IPS DF 6.9 (cell line): ENCODE measurements around the gene MLLT1.

Experiments
- DNase-seq: peaks from one replicate; pipeline ENCODE4 v3.0.0-alpha.2; 2013; ENCODE audit warnings: low read depth, low spot score
- H3K27ac ChIP-seq: one replicate; pipeline ENCODE4 v1.5.1; 2013; ENCODE audit warnings: low read length, control low read depth
- H3K27me3 ChIP-seq: 2 replicates; pipeline ENCODE4 v1.6.1; 2013; ENCODE audit warnings: mild to moderate bottlenecking, low read length; ENCODE audit not compliant: control insufficient read depth, insufficient read depth
- H3K36me3 ChIP-seq: 2 replicates; pipeline ENCODE4 v1.6.1; 2013; ENCODE audit warnings: low read length; ENCODE audit not compliant: control insufficient read depth, insufficient read depth
- H3K4me1 ChIP-seq: 2 replicates; pipeline ENCODE4 v1.6.1; 2013; ENCODE audit warnings: low read length; ENCODE audit not compliant: control insufficient read depth, insufficient read depth
- H3K4me3 ChIP-seq: 2 replicates; pipeline ENCODE4 v1.5.1; 2013; ENCODE audit warnings: mild to moderate bottlenecking, low read length
- H3K9me3 ChIP-seq: 2 replicates; pipeline ENCODE4 v1.6.1; 2013; ENCODE audit warnings: low read length, inconsistent platforms; ENCODE audit not compliant: control insufficient read depth, insufficient read depth
- WGBS: extraction: QIAGEN DNeasy Blood & Tissue Kit; methylation state at CpG from one replicate; pipeline ENCODE4 v1.1.7; 2013; ENCODE audit warnings: mixed read lengths, missing lambda C conversion rate; ENCODE audit not compliant: insufficient read length, insufficient coverage; 5-methylcytosine and 5-hydroxymethylcytosine counted together

MLLT1 gene

GRCh38 chr19:6216236-6216995 is 63.4 kb downstream of the MLLT1 start:
- Histone ChIP-seq H3K9me3 (no peaks in the 10 kb centered on the region), H3K4me1 (peaks cover 5% of the 10 kb centered on the region; the same call in 1 of the 2 replicates), H3K27ac (no peak overlapping the region), H3K36me3 (peaks cover 10% of the 10 kb centered on the region; the same call in 1 of the 2 replicates), H3K27me3 (no peaks in the 10 kb centered on the region), H3K4me3 (no peak overlapping the region)
- WGBS, result no CpG with 5 or more reads among the region's 36 CpGs
- DNase-seq, result no peak

GRCh38 chr19:6215701-6216235 is 64.0 kb downstream of the MLLT1 start:
- Histone ChIP-seq H3K27me3 (no peaks in the 10 kb centered on the region), H3K4me3 (no peak overlapping the region), H3K4me1 (peaks cover 5% of the 10 kb centered on the region; the same call in 1 of the 2 replicates), H3K36me3 (peaks cover 10% of the 10 kb centered on the region; the same call in 1 of the 2 replicates), H3K27ac (no peak overlapping the region), H3K9me3 (no peaks in the 10 kb centered on the region)
- WGBS, result no CpG with 5 or more reads among the region's 15 CpGs
- no peak for DNase-seq

DNA sequence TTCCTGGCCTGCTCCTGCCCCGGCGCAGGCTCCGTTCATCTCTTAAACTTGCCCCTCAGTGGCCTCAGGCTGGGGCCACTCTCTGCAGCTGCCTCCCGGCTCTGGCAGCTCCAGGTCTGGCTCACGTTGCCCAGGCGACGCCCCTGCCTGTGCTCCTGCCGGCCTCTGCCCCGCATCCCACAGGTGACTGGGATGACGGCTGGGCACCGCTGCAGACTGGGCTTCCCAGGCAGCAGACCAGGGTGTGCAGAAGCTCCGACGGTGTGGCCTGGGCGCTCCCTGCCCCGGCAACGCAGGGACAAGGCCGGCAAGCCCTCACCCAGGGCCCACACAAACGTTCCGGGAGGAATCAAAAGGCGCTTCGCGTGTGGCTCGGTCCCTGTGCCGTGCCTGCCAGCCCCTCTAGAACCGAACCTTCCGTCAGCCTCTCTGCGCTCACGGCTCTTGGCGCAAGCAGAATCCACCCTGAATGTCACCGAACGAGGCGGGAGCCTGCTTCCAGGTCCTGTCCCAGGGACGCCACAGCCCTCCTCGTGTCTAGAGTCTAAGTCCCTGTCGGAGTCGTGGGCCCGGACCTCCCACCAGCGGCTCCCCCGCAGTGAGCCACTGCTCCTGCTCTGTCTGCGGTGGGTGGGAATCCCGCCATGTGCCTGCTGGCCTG is 64.8 kb downstream of the MLLT1 start:
- Histone ChIP-seq H3K27ac (no peak overlapping the region), H3K4me1 (peaks cover 5% of the 10 kb centered on the region; the same call in 1 of the 2 replicates), H3K9me3 (no peaks in the 10 kb centered on the region), H3K4me3 (no peak overlapping the region; the same call in 1 of the 2 replicates), H3K27me3 (no peaks in the 10 kb centered on the region), H3K36me3 (peaks cover 10% of the 10 kb centered on the region; the same call in 1 of the 2 replicates)
- no CpG with 5 or more reads among the region's 41 CpGs for WGBS
- DNase-seq, result no peak

GRCh38 chr19:6213696-6214641 is 65.8 kb downstream of the MLLT1 start:
- WGBS, result no CpG with 5 or more reads among the region's 32 CpGs
- Histone ChIP-seq H3K27me3 (no peaks in the 10 kb centered on the region), H3K27ac (no peak overlapping the region), H3K4me1 (peaks cover 5% of the 10 kb centered on the region; the same call in 1 of the 2 replicates), H3K36me3 (peaks cover 10% of the 10 kb centered on the region; the same call in 1 of the 2 replicates), H3K4me3 (no peak overlapping the region), H3K9me3 (no peaks in the 10 kb centered on the region)
- DNase-seq, result no peak

DNA sequence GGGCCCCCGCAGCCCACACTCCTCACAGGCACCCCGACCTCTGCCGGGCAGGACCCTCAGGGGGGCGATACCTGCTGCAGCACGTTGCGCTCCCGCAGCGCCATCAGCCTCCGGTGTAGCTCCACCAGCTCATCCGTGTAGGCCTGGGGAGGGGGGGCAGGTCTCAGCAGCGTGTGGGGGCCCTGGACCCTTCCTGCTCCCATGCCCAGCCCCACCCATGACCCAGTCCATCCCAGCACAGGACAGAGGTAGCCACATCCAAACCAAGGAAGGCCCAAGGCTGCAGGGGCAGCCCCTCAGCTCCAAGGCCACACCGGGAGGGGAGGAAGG is 66.5 kb downstream of the MLLT1 start:
- no peak overlapping the region for H3K27ac ChIP-seq

GRCh38 chr19:6212403-6213265 is 67.1 kb downstream of the MLLT1 start:
- WGBS, result no CpG with 5 or more reads among the region's 53 CpGs
- H3K27me3 ChIP-seq, result no peaks in the 10 kb centered on the region
- H3K4me3 ChIP-seq, result no peak overlapping the region
- DNase-seq, result no peak
- peaks cover 10% of the 10 kb centered on the region; the same call in 1 of the 2 replicates for H3K36me3 ChIP-seq
- H3K4me1 ChIP-seq, result peaks cover 5% of the 10 kb centered on the region; the same call in 1 of the 2 replicates
- H3K9me3 ChIP-seq, result no peaks in the 10 kb centered on the region
- H3K27ac ChIP-seq, result no peak overlapping the region

More for the DNA sequence above, 66.5 kb downstream of the MLLT1 start:
- no peak for DNase-seq
- no peak overlapping the region for H3K4me3 ChIP-seq
- H3K27me3 ChIP-seq, result no peaks in the 10 kb centered on the region
- peaks cover 10% of the 10 kb centered on the region; the same call in 1 of the 2 replicates for H3K36me3 ChIP-seq
- peaks cover 5% of the 10 kb centered on the region; the same call in 1 of the 2 replicates for H3K4me1 ChIP-seq
- WGBS, result no CpG with 5 or more reads among the region's 12 CpGs
- no peaks in the 10 kb centered on the region for H3K9me3 ChIP-seq

GRCh38 chr19:6211632-6212402 is 68.0 kb downstream of the MLLT1 start:
- no peaks in the 10 kb centered on the region for H3K27me3 ChIP-seq
- H3K4me1 ChIP-seq, result peaks cover 2% of the 10 kb centered on the region; the same call in 1 of the 2 replicates
- no peak for DNase-seq
- H3K4me3 ChIP-seq, result no peak overlapping the region
- no CpG with 5 or more reads among the region's 43 CpGs for WGBS
- H3K36me3 ChIP-seq, result peaks cover 10% of the 10 kb centered on the region; the same call in 1 of the 2 replicates
- H3K9me3 ChIP-seq, result no peaks in the 10 kb centered on the region
- H3K27ac ChIP-seq, result no peak overlapping the region

GRCh38 chr19:6210721-6211600 is 68.8 kb downstream of the MLLT1 start:
- Histone ChIP-seq H3K27me3 (no peaks in the 10 kb centered on the region), H3K27ac (no peak overlapping the region), H3K36me3 (peaks cover 10% of the 10 kb centered on the region; the same call in 1 of the 2 replicates), H3K4me3 (no peak overlapping the region), H3K4me1 (no peaks in the 10 kb centered on the region; the same call in 1 of the 2 replicates), H3K9me3 (no peaks in the 10 kb centered on the region)
- no CpG with 5 or more reads among the region's 32 CpGs for WGBS
- no peak for DNase-seq
